ENCODE measurements around the gene PPP2R3B. TPM values are rescaled to one million over a fixed set of nuclear protein-coding genes. Genes with fewer than 3 reads are reported as not detected.
"Not testable (repeated sequence)": the region's sequence is repeated elsewhere in the genome, so short reads cannot be mapped to it uniquely, and the experiment has no call there.

Gene PPP2R3B
- total RNA-seq, 6 experiments from 2014 or later: 4.2 to 6.3 (median 5.3) TPM

GRCh38 chrX:351736-352135 is 35.0 kb downstream of the PPP2R3B start:
- ATAC-seq: no peak
- DNase-seq: peak in 2 of 3 donors; percentile 12 to 32
- H3K27ac ChIP-seq: no peak overlapping the region
- intact Hi-C loops (cut with DNase I): no loop called here
- no peaks in the 10 kb centered on the region for H3K9me3 ChIP-seq
- no peak for TF ChIP-seq CTCF (IDR thresholded peaks at IDR 0.05)
- no peak for TF ChIP-seq POLR2A (IDR thresholded peaks at IDR 0.05)
- no peaks in the 10 kb centered on the region for H3K4me1 ChIP-seq
- no peak overlapping the region for H3K4me3 ChIP-seq
- H3K27me3 ChIP-seq: no peaks in the 10 kb centered on the region
- 94% methylated on average over 6 of the region's 10 CpGs for WGBS (ENCODE audit: insufficient coverage, low coverage, low lambda C conversion rate, missing lambda C conversion rate)
- no peaks in the 10 kb centered on the region for H3K36me3 ChIP-seq

- H3K27ac ChIP-seq; H3K9me3 ChIP-seq; H3K4me3 ChIP-seq; DNase-seq; H3K4me1 ChIP-seq; H3K27me3 ChIP-seq; intact Hi-C loops (cut with DNase I); H3K36me3 ChIP-seq; ATAC-seq: not testable (repeated sequence)
- 100% methylated on average over 4 of the region's 13 CpGs for WGBS (ENCODE audit: insufficient coverage, low coverage, low lambda C conversion rate, missing lambda C conversion rate)
Observed at GRCh38 chrX:351324-351641, 35.4 kb downstream of the PPP2R3B start.

GRCh38 chrX:350534-351323 is 36.0 kb downstream of the PPP2R3B start:
- WGBS (ENCODE audit: insufficient coverage, low coverage, low lambda C conversion rate, missing lambda C conversion rate): 93% methylated on average over 13 of the region's 61 CpGs
- peak in 2 of 3 donors; percentile 19 to 42 for DNase-seq

GRCh38 chrX:350148-350533 is 36.6 kb downstream of the PPP2R3B start:
- no peaks in the 10 kb centered on the region for H3K27me3 ChIP-seq
- TF ChIP-seq POLR2A (IDR thresholded peaks at IDR 0.05) (no peak), CTCF (IDR thresholded peaks at IDR 0.05) (no peak)
- intact Hi-C loops (cut with DNase I): no loop called here
- H3K4me3 ChIP-seq: no peak overlapping the region
- no peaks in the 10 kb centered on the region for H3K9me3 ChIP-seq
- 80% methylated on average over 2 of the region's 20 CpGs for whole genome bisulfite sequencing (ENCODE audit: insufficient coverage, low coverage, low lambda C conversion rate, missing lambda C conversion rate)
- peak in 1 of 3 donors; percentile 16 for DNase-seq
- H3K4me1 ChIP-seq: no peaks in the 10 kb centered on the region
- ATAC-seq: peak in 1 of 4 donors; percentile 25
- no peak overlapping the region for H3K27ac ChIP-seq
- H3K36me3 ChIP-seq: no peaks in the 10 kb centered on the region

More at GRCh38 chrX:350534-351323, 36.0 kb downstream of the PPP2R3B start:
- H3K4me3 ChIP-seq: no peak overlapping the region
- TF ChIP-seq CTCF (IDR thresholded peaks at IDR 0.05): no peak
- TF ChIP-seq POLR2A (IDR thresholded peaks at IDR 0.05): no peak
- no peak overlapping the region for H3K27ac ChIP-seq
- no peaks in the 10 kb centered on the region for H3K27me3 ChIP-seq
- no peak for ATAC-seq
- intact Hi-C loops (cut with DNase I): no loop called here
- no peaks in the 10 kb centered on the region for H3K4me1 ChIP-seq
- H3K36me3 ChIP-seq: no peaks in the 10 kb centered on the region
- no peaks in the 10 kb centered on the region for H3K9me3 ChIP-seq

- ATAC-seq (no peak), DNase-seq (no peak)
- H3K4me1 ChIP-seq: no peaks in the 10 kb centered on the region
- no peak for TF ChIP-seq POLR2A (IDR thresholded peaks at IDR 0.05)
- no peak for TF ChIP-seq CTCF (IDR thresholded peaks at IDR 0.05)
- H3K27me3 ChIP-seq: no peaks in the 10 kb centered on the region
- 82% methylated on average over 10 of the region's 10 CpGs for WGBS (ENCODE audit: insufficient coverage, low coverage, low lambda C conversion rate, missing lambda C conversion rate)
- intact Hi-C loops (cut with DNase I): no loop called here
- no peak overlapping the region for H3K27ac ChIP-seq
- H3K36me3 ChIP-seq: no peaks in the 10 kb centered on the region
- H3K4me3 ChIP-seq: no peak overlapping the region
- H3K9me3 ChIP-seq: no peaks in the 10 kb centered on the region
Observed at GRCh38 chrX:349702-350101, 37.0 kb downstream of the PPP2R3B start.

Data from right lobe of liver (tissue), 6 donors.